Lower lobe of right lung (tissue), 2 donors: Measurements from ENCODE around the gene DMD. TPM values are rescaled to one million over a fixed set of nuclear protein-coding genes. Genes with fewer than 3 reads are reported as not detected.
"Not testable (repeated sequence)": the region's sequence is repeated elsewhere in the genome, so short reads cannot be mapped to it uniquely, and the experiment has no call there.

ENCODE experiments used
- ATAC-seq, 2 donors: fragments of 200-7000 bp; cut with Tn5 transposase; one replicate each; pipeline ENCODE4 v1.9.1; 2020 to 2022; ENCODE audit warnings: mild to moderate bottlenecking in 2 of 2, moderate library complexity in 2 of 2
- DNase-seq: peaks from one replicate; pipeline ENCODE4 v3.0.0-alpha.2; 2020
- H3K27ac ChIP-seq: fragments of 200-600 bp; one replicate; pipeline ENCODE4 v1.8.0; 2022
- H3K27me3 ChIP-seq: fragments of 200-600 bp; one replicate; pipeline ENCODE4 v1.8.0; 2022; ENCODE audit warnings: low read depth
- H3K36me3 ChIP-seq: fragments of 200-600 bp; one replicate; pipeline ENCODE4 v1.8.0; 2022; ENCODE audit warnings: mild to moderate bottlenecking
- H3K4me1 ChIP-seq: fragments of 200-600 bp; one replicate; pipeline ENCODE4 v1.8.0; 2022
- H3K4me3 ChIP-seq: fragments of 200-600 bp; one replicate; pipeline ENCODE4 v1.8.0; 2022; ENCODE audit warnings: mild to moderate bottlenecking
- H3K9me3 ChIP-seq: fragments of 200-600 bp; one replicate; pipeline ENCODE4 v1.8.0; 2022
- CTCF ChIP-seq: fragments of 200-600 bp; IDR thresholded peaks from one replicate; pipeline ENCODE4 v1.8.0; 2022; ENCODE audit warnings: antibody characterized with exemption, mild to moderate bottlenecking
- intact Hi-C: fragments of 100-400 bp; cut with DNase I; formaldehyde crosslinking; loops from one replicate; pipeline ENCODE4 v1.11.0; 2022
- total RNA-seq: library from RNA; stranded (reverse); fragmentation: NEBNext Ultra II Directional; extraction: Animal tissue kit (Norgen Biotek cat#: 25700); gene quantifications from one replicate; pipeline ENCODE4 v1.2.1, GENCODE V29; 2021
- donor health status: DM: no; HTN: yes; CAD: no; lungs with severe emphysema.

Gene DMD
- total RNA-seq, 1 donor from 2014 or later = 29.4 TPM

GRCh38 chrX:31932769-31933168 lies 1278.6 kb downstream of the DMD start:
- intact Hi-C loops = no loop called here
- H3K4me1 ChIP-seq = no peaks in the 10 kb centered on the region
- TF ChIP-seq CTCF = no peak

DNA sequence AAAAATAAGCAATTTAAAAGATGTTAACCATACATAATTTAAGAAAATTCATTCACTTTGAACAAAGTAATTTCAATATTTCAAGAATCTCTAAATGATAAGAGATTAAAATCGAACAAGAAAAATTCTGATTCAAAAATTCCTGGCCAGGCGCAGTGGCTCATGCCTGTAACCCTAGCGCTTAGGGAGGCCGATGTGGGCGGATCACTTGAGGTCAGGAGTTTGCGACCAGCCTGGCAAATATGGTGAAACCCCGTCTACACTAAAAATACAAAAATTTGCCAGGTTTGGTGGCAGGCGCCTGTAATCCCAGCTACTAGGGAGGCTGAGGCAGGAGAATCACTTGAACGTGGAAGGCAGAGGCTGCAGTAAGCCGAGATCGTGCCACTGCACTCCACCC lies 1279.0 kb downstream of the DMD start:
- intact Hi-C loops, H3K4me3 ChIP-seq, ATAC-seq, H3K9me3 ChIP-seq, H3K27me3 ChIP-seq, H3K27ac ChIP-seq, DNase-seq, H3K4me1 ChIP-seq, H3K36me3 ChIP-seq: not testable (repeated sequence)

More at GRCh38 chrX:31932769-31933168, 1278.6 kb downstream of the DMD start:
- DNase-seq (no peak), ATAC-seq (no peak)
- no peak overlapping the region for H3K4me3 ChIP-seq
- H3K27ac ChIP-seq = no peak overlapping the region
- no peaks in the 10 kb centered on the region for H3K9me3 ChIP-seq
- no peaks in the 10 kb centered on the region for H3K36me3 ChIP-seq
- no peaks in the 10 kb centered on the region for H3K27me3 ChIP-seq

DNA sequence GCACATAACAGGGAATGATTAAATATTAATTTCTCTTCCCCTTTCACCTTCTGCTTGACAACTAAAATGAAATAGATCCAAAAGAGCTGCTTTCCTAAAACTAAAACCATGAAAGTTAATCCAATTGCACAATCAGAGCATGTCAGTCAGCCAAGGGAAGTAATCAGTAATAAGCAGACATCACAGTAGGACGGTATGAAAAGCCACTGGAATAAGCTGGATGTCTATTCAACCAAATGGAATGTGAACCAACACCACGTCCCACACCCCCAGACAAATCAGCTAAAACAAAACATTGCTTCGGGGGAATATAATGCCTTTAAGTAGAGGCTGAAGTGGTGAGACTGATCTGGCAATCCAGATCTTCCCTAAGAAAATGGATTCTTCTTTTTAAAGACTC lies 1280.1 kb downstream of the DMD start:
- TF ChIP-seq CTCF = no peak
- H3K9me3 ChIP-seq = no peaks in the 10 kb centered on the region
- no peak overlapping the region for H3K4me3 ChIP-seq
- no peak overlapping the region for H3K27ac ChIP-seq
- H3K36me3 ChIP-seq = no peaks in the 10 kb centered on the region
- no peaks in the 10 kb centered on the region for H3K27me3 ChIP-seq
- intact Hi-C loops = no loop called here
- ATAC-seq (no peak), DNase-seq (no peak)
- no peaks in the 10 kb centered on the region for H3K4me1 ChIP-seq

GRCh38 chrX:31929366-31929765 lies 1282.0 kb downstream of the DMD start:
- Histone ChIP-seq H3K9me3 (no peaks in the 10 kb centered on the region), H3K36me3 (no peaks in the 10 kb centered on the region), H3K4me3 (no peak overlapping the region), H3K27ac (no peak overlapping the region), H3K4me1 (no peaks in the 10 kb centered on the region), H3K27me3 (no peaks in the 10 kb centered on the region)
- intact Hi-C loops = no loop called here
- DNase-seq (no peak), ATAC-seq (no peak)
- no peak for TF ChIP-seq CTCF

DNA sequence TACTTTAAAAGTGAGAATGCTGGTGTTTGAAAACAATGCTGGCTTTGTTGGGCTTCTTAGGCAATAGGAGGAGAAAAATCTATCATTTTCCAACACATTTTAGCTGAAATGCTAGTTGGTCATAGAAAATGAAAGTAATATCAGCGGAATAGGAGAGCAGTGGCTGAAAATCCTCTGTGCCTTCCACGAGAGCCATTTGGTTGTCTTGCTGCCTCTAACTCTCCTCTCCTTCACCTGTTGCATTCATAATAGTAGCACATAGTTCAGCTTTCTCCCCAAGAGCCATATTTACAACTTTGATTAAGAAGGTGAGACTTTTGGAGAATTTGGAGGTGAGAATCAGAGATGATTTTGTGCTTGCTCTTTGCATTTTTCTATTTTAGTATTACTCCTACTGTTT lies 1290.1 kb downstream of the DMD start:
- Histone ChIP-seq H3K27ac (no peak overlapping the region), H3K27me3 (no peaks in the 10 kb centered on the region), H3K4me1 (no peaks in the 10 kb centered on the region), H3K9me3 (no peaks in the 10 kb centered on the region), H3K4me3 (no peak overlapping the region), H3K36me3 (no peaks in the 10 kb centered on the region)
- intact Hi-C loops = no loop called here
- no peak for TF ChIP-seq CTCF
- DNase-seq (no peak), ATAC-seq (no peak)

GRCh38 chrX:31909850-31910572 lies 1301.3 kb downstream of the DMD start:
- Histone ChIP-seq H3K27ac (no peak overlapping the region), H3K9me3 (no peaks in the 10 kb centered on the region), H3K4me3 (no peak overlapping the region), H3K27me3 (no peaks in the 10 kb centered on the region), H3K36me3 (no peaks in the 10 kb centered on the region), H3K4me1 (no peaks in the 10 kb centered on the region)
- ATAC-seq = no peak
- DNase-seq = no peak
- TF ChIP-seq CTCF = no peak
- intact Hi-C loops = no loop called here
